ENCODE measurements around the gene ADAM33.

The ADAM33 gene

GRCh38 chr20:3674995-3675900, 6.6 kb downstream of the ADAM33 start:
- TF ChIP-seq CTCF (IDR thresholded peaks at IDR 0.05; ENCODE audit: low read depth, low read length), result no peak
- no peak overlapping the region for H3K4me3 ChIP-seq (replicated peaks in 1 of 2; ENCODE audit: low read depth in 2 of 2, low read length in 2 of 2)
- DNase-seq (ENCODE audit: low read depth in 2 of 2), result no peak

- TF ChIP-seq CTCF (IDR thresholded peaks at IDR 0.05; ENCODE audit: low read depth, low read length), result no peak
- no peak for DNase-seq (ENCODE audit: low read depth in 2 of 2)
- H3K4me3 ChIP-seq (replicated peaks in 1 of 2; ENCODE audit: low read depth in 2 of 2, low read length in 2 of 2), result no peak overlapping the region
Observed at GRCh38 chr20:3674447-3674846, 7.4 kb downstream of the ADAM33 start.

DNA sequence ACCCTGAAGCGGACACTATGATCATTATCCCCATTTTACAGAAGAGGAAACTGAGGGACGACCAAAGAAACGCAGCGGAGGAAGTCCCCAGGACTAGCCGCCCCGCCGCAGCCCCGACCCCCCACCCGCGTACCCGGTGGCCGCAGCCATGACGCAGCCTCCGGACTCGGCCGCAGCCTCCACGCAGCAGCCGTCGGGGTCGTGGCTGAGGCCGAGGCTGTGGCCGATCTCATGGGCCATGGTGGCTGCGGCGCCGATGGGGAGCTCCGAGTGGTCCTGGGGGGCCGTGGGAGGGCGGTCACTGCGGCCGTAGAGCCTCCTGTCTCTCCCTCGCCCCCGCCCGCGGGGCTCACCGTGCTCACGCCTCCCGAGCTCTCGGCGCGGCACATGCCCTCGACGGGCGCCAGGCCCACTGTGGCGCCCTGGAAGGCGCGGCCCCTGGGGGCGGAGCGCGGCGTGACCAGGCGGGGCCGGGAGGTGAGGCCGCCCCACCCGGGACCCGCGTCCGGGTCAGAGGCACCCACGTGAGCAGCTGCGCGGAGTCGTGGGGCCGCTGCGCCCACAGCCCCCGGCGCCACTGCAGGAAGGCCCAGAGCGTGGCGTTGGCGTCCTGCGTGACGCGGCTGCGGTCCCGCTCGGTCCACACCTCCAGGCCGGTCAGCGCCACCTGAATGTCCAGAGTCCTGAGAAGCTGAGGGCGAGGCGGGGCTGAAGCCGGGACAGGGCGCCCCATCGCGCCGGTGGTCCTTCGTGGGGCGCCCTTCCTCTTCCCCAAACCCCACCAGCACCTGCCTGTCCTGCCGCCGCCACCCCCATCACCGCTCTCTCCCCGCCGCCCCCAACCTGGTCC, 8.4 kb downstream of the ADAM33 start:
- H3K4me3 ChIP-seq (replicated peaks in 1 of 2; ENCODE audit: low read depth in 2 of 2, low read length in 2 of 2), result no peak overlapping the region
- no peak for DNase-seq (ENCODE audit: low read depth in 2 of 2)
- TF ChIP-seq CTCF (IDR thresholded peaks at IDR 0.05; ENCODE audit: low read depth, low read length), result no peak

- no peak for DNase-seq (ENCODE audit: low read depth in 2 of 2)
- no peak for TF ChIP-seq CTCF (IDR thresholded peaks at IDR 0.05; ENCODE audit: low read depth, low read length)
- H3K4me3 ChIP-seq (replicated peaks in 1 of 2; ENCODE audit: low read depth in 2 of 2, low read length in 2 of 2), result no peak overlapping the region
Observed at GRCh38 chr20:3672547-3673171, 9.2 kb downstream of the ADAM33 start.

GRCh38 chr20:3671986-3672546, 9.7 kb downstream of the ADAM33 start:
- H3K4me3 ChIP-seq (replicated peaks in 1 of 2; ENCODE audit: low read depth in 2 of 2, low read length in 2 of 2), result no peak overlapping the region
- TF ChIP-seq CTCF (IDR thresholded peaks at IDR 0.05; ENCODE audit: low read depth, low read length), result no peak
- DNase-seq (ENCODE audit: low read depth in 2 of 2), result no peak

DNA sequence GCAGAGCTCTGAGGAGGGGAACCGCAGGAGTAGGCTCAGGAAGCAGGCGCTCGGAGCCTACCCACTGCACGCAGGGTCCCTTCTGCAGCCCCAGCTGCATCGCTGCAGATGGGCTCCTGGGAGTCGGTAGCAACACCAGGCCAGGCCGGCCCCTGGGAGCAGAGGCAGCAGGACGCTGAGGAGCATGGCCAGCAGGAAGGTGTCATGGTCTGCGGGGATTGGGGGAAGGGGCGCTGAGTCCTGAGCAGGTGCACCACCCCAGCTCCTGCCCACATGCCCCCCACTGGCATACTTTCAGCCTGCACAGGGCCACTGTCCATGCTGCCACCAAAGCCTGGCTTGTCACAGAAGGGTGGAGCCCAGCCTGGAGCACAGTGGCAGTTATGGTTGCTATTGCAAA, 10.9 kb downstream of the ADAM33 start:
- TF ChIP-seq CTCF (IDR thresholded peaks at IDR 0.05; ENCODE audit: low read depth, low read length), result no peak
- DNase-seq (ENCODE audit: low read depth in 2 of 2), result no peak
- H3K4me3 ChIP-seq (replicated peaks in 1 of 2; ENCODE audit: low read depth in 2 of 2, low read length in 2 of 2), result no peak overlapping the region
